Activated CD4-positive, alpha-beta T cell treated with anti-CD3 and anti-CD28 coated beads, Interleukin-2, amount 50 U/mL, for 1 hour (primary cell): ENCODE measurements around the gene SAFB2.

ENCODE experiments used
- DNase-seq: peaks from one replicate; pipeline ENCODE4 v3.0.0-alpha.2; 2020

SAFB2 gene

DNA sequence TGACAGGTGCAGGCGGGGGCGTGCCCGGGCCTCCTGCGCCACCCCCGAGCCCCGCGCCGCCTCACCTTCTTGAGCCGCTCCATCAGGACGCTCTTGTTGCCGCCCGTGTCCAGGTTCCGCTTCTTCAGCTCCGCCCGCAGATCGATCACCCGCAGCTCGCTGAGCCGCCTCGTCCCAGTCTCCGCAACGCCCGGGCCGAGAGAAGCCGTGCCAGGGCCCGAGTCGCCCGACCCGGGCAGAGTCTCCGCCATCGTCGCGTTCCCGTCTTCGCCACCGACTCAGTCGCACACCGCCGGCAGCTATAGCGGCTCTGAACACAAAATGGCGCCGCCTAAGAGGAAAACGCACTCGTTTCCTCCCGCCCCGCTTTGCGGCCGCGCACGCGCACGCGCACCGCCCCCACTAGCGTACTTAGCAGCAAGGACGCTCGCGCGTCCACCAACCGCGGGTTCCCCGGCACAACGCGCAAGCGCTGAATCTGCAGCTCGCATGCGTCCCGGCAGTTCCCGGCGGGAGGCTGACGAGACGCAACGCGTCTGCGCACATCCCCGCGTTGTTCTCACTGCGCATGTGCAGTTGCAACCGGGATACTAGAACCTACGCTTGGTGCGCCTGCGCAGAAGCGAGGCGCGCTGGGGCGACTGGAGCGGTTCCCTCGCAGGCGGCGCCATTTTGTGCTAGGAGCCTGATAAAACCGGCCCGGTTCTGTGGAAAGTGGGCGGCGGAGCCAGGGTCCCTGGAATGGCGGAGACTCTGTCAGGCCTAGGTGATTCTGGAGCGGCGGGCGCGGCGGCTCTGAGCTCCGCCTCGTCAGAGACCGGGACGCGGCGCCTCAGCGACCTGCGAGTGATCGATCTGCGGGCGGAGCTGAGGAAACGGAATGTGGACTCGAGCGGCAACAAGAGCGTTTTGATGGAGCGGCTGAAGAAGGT lies at the start of gene SAFB2, which contains the start of gene SAFB:
TSS of gene SAFB2 (minus strand) at position 312 of the 932 bp plus-strand sequence. CDS start at position 251, 61 bp downstream.
TSS of gene SAFB (plus strand) at position 619 of the 932 bp plus-strand sequence. CDS start at position 742, 123 bp downstream.
- peak; percentile 99 for DNase-seq

DNA sequence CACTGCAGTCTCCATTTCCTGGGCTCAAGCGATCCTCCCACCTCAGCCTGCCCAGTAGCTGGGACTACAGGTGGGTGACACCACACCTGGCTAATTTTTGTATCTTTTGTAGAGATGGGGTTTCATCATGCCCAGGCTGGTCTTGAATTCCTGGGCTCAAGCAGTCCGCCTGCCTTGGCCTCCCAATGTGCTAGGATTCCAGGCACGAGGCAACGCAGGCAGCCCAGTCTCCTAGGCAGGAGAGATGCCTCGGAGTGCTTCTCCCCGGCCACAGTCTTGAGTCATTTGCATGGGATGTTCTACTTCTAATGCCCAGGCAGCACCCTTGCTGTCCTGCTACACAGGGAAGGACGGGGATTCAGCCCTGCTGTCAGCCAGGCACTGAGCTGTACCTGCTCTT lies 49.0 kb upstream of the SAFB2 start:
- no peak for DNase-seq

DNA sequence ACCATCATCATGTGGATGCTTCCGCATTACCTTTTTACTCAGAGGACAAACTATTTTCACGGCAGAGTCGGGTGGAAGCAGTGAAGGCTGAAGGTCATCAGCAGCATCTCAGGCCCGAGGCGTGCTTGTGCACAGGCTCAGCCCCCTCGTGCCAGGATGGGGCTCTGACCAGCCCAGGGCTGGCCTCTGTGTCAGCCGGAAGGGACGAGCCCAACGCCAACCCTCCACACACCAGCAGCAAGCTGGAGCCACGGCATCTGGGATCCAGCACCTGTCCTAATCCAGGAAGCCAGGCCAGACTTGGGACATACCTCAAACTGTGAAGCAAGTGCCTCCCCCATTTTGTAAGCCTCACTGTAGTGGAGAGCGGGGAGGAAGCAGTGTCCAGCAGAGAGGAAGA lies 46.6 kb upstream of the SAFB2 start:
- DNase-seq, result no peak

DNA sequence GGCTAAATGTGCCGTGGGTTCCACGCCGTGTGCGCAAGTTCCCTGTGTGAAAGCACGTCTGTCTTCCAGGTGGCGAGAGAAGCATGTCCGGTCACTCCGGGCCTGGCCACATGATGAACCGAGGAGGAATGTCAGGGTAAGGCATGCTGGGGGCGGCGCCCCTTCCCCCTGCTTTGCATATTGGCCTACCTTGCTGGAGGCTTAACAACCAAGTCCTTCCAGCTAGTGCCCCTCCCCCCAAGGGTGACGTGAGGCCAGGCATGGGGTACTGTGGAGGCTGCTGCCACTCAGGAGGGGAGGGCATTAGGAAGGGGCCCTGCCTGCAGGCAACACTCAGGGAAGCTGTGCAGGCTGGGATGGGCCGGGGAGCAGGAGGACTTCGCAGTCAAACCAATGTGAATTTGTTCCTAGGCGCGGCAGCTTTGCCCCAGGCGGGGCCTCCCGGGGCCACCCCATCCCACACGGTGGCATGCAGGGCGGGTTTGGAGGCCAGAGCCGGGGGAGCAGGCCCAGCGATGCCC lies 45.2 kb upstream of the SAFB2 start:
- DNase-seq, result no peak

DNA sequence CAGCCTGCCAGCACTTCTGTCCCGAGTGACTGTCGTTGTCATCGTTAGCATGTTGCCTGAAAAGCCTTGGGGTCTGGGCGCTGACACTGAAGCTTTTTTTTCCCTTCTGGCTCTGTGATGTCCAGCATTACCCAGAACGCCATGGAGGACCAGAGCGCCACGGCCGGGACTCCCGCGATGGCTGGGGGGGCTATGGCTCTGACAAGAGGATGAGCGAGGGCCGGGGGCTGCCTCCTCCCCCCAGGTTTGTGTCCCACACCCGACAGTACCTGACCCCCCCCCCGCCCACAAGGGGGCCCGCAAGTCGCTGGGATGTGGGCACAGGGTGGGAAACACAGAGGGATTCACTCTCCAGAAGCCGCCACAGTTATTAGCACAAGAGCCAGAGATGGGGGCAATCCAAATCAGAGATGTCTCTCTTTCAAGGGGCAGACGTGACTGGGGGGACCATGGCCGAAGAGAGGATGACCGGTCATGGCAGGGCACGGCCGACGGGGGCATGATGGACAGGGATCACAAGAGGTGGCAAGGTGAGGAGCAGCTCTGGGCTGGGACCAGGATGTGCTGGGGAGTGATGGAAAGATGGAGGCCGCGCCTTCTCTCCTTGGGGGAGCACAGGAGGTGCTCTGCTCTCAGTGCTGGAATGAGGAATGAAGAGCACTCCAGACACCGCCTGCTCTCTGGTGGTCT lies 44.5 kb upstream of the SAFB2 start:
- DNase-seq, result no peak

DNA sequence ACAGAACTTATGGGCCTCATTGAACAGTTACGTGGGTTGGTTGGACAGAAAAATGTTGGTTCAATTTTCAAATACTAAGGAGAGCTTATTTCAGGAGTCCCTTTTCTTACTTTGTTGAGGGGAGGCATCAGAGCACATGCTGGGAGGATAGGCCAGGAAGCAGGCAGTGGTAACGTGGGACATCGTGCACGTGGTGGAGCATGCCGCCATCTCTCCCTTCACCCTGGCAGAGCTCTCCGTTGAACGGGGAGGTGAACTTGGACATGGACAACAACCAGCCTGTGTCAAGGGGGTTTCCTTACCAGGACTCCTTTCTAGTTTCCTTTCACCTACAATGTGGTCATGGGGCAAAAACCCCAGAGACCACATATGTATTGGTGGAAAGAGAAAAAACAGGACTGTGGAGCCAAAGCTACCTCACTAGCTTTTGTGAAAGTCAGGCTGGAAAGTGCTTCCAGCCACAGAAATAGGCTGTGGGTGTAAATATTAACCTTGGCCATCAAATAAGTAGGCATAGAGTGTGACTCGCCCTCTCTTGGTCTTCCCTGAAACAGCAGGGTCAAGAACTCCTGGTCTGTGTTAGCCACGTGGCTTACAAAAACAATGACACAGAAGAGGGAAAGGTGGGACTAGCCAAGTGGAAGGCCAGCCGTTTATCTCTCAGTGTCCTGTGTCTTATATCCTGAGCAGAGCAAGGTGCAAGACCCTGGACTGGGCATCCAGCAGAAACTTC lies 43.4 kb upstream of the SAFB2 start:
- no peak for DNase-seq

DNA sequence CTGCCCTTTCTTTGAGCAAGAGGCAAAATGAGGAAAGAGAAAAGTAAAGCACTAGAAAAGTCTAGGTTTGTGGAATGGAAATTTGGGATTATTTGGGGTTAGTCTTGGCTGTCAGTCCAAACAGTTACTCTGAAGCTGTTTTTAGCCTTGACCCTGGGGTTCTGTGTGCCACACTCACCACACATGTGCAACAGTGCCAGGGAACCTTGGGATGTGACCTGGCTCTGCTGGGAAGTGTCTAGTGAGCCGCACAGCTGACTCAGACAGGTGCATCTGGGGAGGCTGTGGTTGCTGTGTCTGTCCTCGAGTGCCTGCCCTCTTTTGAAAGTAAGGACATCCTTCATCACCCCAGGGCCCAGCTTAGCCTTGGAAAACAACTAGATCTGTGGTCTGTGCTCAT lies 41.9 kb upstream of the SAFB2 start:
- DNase-seq, result no peak

DNA sequence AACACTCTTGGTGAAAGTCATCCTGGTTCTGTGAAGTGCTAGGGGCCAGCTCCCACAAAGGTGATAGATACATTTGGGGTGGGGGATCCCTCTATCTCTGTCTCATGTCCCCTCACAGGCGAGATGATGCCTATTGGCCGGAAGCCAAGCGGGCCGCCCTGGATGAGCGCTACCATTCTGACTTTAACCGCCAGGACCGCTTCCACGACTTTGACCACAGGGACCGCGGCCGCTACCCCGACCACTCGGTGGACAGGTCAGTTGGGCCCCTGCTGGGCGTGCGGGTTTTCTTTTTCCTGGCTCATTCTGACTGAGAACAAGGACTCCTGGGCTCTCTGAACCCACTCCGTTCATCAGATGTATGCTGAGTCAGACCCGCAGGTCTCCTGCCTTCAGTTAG lies 41.3 kb upstream of the SAFB2 start:
- no peak for DNase-seq

DNA sequence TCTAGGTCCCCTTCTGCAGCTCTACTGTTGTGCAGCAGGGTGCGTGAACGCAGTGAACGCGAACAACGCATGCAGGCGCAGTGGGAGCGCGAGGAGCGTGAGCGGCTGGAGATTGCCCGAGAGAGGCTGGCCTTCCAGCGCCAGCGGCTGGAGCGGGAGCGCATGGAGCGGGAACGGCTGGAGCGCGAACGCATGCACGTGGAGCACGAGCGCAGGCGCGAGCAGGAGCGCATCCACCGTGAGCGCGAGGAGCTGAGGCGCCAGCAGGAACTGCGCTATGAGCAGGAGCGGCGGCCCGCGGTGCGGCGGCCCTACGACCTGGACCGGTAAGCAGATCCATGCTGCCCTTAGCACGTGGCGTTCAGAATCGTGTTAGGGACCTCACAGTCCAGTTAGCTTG lies 38.9 kb upstream of the SAFB2 start:
- DNase-seq, result no peak

DNA sequence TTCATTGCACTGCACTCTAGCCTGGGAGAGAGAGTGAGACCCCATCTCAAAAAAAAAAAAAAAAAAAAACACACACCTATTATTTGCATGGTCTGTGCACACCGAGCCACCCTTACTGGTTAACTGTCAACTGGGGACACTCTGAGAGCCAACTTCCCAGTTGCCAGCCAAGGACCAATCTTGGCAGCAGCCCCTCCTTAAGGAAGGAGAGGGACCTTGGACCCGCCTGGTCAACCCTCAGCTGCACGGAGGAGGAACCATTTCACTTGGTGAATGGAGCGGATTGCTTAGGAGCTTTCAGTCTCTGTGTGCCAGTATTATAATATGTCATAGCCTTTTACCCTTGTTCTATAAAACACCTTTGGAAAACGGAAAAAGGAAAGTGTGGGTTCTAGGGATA lies 32.8 kb upstream of the SAFB2 start:
- DNase-seq, result no peak

DNA sequence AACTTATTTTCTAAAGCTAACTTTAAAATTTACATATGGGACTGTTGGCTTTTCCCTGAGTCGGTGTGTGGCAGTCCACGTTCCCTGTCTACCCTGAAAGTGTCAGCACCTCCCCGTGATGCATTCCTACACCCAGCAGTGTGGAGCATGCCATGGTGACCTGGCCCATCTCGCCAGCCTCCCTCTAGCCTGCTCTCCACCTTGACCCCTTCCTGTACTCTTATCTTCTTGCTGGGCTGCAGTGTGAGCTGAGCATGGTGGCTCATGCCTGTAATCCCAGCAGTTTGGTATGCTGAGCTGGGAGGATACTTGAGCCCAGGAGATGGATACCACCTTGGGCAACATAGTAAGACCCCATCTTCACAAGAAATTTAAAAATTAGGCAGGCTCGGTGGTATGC lies 32.4 kb upstream of the SAFB2 start:
- no peak for DNase-seq

DNA sequence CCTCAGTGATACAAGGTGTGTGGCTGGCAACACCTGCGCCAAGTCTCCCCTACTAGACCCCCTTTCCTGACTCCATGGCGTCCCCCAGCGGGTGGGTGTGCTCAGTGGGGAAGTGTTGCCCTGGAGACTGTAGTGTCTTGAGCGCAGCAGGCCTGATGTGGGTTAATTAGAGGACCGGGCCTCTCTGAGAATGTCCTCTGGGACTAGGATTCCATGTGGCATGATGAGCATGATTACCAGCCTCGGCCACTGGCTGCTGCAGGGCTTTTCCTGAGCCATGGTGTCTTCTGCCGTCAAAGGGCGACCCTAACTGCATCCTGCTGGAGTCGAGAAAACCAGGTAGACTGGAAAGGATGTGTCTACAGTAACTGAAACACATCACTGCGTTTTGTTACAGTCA lies 29.7 kb upstream of the SAFB2 start:
- no peak for DNase-seq

DNA sequence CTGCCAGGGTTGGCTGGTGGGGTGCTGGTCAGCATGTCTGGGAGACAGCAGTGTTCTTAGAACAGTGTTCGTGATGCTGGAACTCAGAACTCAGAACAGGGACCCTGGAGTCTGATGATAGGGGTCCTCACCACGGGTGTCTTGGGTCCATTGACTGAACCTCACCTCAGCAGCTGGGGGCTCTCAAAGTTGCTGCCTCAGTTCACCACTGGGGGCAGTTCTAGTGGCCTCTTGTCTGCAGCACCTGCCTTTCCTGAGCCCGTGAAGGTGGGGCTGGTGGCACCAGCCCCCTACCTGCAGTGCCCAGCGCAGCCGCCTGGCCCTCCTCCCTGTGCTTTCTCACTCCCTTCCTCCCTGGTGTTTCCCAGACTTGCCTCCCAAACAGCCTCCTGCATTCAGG lies 28.8 kb upstream of the SAFB2 start:
- DNase-seq, result no peak

DNA sequence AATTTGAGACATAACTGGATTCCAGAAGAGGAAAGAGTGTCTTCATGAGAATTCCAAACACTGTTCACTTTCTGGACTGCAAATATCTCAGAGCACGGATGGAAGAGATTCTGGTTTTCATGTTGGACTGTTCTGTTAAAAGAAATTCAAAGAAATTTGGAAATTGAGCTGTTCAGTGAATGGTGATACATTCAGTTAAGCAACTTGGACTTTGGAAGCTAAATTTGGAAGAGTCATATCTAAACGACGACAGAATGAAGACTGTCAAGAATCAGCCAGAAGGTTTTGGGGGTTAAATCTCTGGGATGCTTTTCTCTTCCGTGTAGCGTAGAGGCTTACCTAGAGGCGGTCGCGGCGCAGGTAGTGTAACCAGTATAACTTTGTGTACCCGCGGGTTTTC lies 25.9 kb upstream of the SAFB2 start:
- no peak for DNase-seq

DNA sequence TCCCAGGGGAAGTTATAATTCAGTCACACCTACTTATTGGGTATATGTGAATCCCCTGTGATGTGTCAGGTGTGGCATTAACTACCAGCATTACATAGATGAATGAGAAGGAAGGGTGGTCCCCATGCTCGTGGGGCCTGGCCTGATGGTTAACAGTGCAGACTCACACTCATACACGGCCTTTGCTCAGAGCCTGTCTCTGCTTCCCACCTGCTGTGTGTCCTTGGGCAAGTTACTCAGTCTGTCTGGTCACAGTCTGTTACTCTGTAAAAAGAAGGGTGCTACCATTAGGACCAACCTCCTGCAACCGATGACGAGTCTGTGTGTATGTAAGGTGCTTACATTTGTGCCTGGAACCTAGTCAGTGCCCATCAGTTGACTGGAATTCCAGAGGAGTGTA lies 24.1 kb upstream of the SAFB2 start:
- DNase-seq, result no peak

DNA sequence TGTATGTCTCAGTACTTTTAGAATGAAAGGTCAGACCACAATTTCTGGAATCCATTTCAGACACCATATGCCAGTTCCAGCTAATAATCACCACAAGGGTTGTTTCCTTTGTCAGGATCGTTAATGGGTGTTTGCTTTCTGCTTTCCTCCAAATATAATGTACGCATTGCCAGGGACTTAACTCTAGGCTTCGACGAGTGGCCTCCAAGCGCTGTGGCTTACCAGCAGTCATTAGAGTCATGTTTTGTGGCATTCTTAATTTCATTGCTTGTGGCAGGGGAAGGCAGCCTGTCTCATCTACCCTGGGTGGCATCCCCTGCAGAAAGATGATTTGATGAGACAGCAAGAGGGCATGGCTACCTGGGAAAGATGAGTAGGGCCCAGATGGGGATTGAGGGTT lies 22.8 kb upstream of the SAFB2 start:
- no peak for DNase-seq

DNA sequence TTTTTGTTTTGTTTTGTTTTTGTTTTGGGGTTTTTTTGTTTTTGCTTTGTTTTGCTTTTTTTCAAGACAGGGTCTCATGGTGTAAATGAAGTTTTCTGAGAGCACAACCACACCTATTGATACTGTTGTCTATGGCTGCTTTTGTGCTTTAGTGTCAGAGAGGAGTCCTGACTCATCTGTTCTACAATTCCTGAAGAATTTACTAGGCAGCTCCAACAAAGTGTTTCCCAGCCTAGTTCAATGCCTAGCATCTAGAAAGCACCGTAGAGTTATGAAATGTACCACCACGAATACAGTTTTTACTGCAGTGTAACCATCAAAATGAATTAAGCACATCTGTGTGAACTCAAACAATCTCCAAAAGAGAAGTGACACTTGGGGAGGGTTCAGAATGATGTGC lies 21.5 kb upstream of the SAFB2 start:
- no peak for DNase-seq

DNA sequence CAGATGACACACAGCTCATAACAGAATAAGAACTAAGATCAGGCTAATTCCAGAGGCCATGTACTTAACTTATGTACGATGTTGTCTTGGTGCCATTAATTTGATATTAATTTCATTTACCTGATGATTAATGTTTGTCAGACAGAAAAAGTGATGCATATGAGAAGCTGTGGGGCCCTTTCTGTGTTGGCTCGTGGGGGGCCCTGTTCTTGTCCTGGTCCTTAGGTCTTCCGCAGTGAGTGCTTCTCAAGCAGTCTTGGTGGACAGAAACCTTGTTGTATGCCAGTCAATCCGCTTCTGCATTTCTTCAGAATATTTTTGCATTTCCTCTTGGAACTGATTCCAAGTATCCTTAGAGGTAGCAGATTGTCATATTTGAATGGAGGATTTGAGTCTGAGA lies 20.5 kb upstream of the SAFB2 start:
- no peak for DNase-seq

DNA sequence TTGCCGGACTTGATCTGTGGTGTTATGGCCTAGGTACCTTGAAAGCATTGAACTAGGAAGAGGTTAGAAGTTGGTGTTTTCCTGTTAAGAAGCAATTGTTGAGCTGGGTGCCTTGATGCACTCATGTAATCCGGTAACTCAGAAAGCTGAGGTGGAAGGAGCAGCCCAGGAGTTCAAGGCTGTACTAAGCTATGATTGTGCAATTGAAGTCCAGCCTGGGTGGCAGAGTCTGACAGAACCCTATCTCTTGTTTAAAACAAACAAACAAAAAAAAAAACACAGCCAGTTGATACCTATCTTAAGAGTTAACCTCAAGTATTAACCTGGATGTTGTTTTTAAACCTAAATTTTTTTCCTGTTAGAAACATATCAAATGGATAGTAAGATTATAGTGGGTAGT lies 19.6 kb upstream of the SAFB2 start:
- DNase-seq, result no peak

DNA sequence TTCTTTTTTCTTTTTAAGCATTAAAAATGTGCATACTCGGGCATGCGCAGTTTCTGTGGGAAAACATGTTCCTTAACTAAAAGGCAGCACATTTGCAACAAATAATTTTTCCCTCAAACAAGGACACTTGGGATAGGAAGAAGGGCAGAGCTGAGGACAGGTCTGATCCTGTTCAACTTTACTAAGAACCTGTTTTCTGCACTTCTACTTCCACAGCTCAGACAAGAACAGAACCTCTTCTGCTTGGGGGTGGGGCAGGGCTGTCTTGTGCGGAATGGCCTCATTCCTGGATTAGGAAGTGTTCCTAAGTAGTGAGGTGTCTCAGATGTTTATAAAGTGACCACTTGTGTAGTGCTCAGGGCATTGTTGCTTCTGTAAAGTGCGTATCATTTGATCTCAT lies 18.6 kb upstream of the SAFB2 start:
- no peak for DNase-seq

DNA sequence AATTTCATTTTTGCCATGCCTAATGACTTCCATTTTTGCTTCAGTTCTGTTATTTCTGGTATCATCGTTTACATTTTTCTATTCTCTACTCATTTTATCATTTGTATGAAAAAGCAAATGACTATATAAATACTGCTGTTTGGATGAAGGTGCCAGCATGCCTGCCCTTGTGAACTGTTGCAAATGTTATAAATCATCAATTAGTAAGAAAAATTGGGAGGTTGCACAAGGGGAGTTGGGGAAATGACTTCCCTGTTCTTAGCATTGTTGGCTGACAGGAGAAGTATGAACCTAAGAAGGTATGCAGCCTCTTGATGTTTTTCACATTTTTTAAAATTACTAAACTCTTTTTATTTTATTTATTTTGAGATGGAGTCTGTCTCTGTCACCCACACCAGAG lies 15.4 kb upstream of the SAFB2 start:
- no peak for DNase-seq

DNA sequence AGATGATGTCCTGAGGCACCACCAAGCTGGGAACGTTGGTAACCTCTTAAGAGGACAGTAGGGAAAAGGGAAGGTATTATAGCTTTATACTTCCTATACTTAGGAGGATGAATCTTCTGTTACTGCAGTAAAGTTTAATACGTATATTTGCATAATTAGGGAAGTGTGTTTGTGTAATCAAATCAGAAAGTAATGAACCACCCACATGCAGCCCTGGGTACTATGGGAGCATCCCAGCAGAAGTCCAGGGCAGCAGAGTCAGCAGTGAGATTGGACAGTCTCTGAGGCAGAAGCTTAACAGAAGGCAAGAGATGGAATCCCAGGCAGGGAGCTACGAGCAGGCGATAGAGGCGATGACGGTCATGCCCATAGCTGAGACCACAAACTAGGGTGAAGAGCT lies 12.9 kb upstream of the SAFB2 start:
- no peak for DNase-seq

DNA sequence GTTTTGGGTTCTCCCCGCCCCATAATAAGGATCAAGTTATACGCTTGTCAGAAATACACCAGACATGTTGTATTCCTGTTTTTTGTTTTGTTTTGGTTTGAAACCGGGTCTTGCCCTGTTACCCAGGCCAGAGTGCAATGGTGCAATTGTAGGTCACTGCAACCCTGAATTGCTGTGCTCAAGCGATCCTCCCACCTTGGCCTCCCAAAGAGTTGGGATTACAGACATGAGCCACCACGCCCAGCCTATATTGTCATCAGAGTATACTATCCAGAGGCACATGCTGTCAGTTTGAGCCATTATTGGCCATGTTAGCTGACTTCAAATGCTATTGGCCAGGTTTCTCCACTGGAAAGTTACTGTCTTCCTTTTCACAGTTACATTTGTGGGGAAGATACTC lies 10.1 kb upstream of the SAFB2 start:
- no peak for DNase-seq
